Measurements from ENCODE around the gene FSTL1.

- TF ChIP-seq, protein P1, sequence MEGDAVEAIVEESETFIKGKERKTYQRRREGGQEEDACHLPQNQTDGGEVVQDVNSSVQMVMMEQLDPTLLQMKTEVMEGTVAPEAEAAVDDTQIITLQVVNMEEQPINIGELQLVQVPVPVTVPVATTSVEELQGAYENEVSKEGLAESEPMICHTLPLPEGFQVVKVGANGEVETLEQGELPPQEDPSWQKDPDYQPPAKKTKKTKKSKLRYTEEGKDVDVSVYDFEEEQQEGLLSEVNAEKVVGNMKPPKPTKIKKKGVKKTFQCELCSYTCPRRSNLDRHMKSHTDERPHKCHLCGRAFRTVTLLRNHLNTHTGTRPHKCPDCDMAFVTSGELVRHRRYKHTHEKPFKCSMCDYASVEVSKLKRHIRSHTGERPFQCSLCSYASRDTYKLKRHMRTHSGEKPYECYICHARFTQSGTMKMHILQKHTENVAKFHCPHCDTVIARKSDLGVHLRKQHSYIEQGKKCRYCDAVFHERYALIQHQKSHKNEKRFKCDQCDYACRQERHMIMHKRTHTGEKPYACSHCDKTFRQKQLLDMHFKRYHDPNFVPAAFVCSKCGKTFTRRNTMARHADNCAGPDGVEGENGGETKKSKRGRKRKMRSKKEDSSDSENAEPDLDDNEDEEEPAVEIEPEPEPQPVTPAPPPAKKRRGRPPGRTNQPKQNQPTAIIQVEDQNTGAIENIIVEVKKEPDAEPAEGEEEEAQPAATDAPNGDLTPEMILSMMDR (IDR thresholded peaks at IDR 0.05), result no peak
- no peak for TF ChIP-seq POLR2A (IDR thresholded peaks at IDR 0.05)
Observed at GRCh38 chr3:120471643-120472042, 20.9 kb upstream of the FSTL1 start.

All from right lobe of liver (tissue), 4 donors.